ENCODE results near the gene TFR2. TPM values are rescaled to one million over a fixed set of nuclear protein-coding genes. Genes with fewer than 3 reads are reported as not detected.
A peak's percentile ranks its signal among the peaks of the same experiment; 100 is the strongest.

The TFR2 gene
- total RNA-seq, 1 experiment from 2014 or later, result 9.1 TPM

- no peaks in the 10 kb centered on the region for H3K27me3 ChIP-seq (ENCODE audit: control insufficient read depth, insufficient read depth, low read length)
- peaks cover 9% of the 10 kb centered on the region; the same call in 1 of the 2 replicates for H3K36me3 ChIP-seq (ENCODE audit: control insufficient read depth, insufficient read depth, low read length)
- TF ChIP-seq REST (IDR thresholded peaks at IDR 0.05; ENCODE audit: insufficient read depth in 1 of 2, low read depth in 2 of 2, low read length in 1 of 2), result peak in 1 of 2 experiments; percentile 59; a peak in 1 of 4 replicates
- TF ChIP-seq SIN3A (IDR thresholded peaks at IDR 0.05; ENCODE audit: borderline replicate concordance, insufficient read depth, low read depth, low read length), result peak; percentile 90; the same call in 1 of the 2 replicates
- TF ChIP-seq POLR2AphosphoS5 (IDR thresholded peaks at IDR 0.05; ENCODE audit: low read depth, low read length), result peak; percentile 94
- no peak for TF ChIP-seq CTCF (IDR thresholded peaks at IDR 0.05)
- no peak for TF ChIP-seq TCF7L2 (IDR thresholded peaks at IDR 0.05; ENCODE audit: low read depth, low read length)
- ATAC-seq (peak; percentile 64), DNase-seq (ENCODE audit: low read depth, low spot score) (no peak)
- POLR2A ChIA-PET, result interaction anchor here (0.6 kb wide), 4 partner anchors 12 to 91 kb away, joined by 3 to 12 read pairs (median 6); no protein-coding TSS in a partner anchor
- H3K9me3 ChIP-seq (ENCODE audit: control insufficient read depth, insufficient read depth, low read depth, low read length), result no peaks in the 10 kb centered on the region
- in situ Hi-C loops (cut with HindIII; ENCODE audit: low pct_unique_long_range_greater_than_20kb, low sequenced_read_pairs), result no loop called here
- CTCF ChIA-PET, result interaction anchor here (0.6 to 1.1 kb wide), 5 partner anchors 17 to 267 kb away, joined by 3 to 4 read pairs (median 3); partner anchors contain the start of gene SLC12A9
- intact Hi-C loops (cut with micrococcal nuclease; ENCODE audit: unreplicated experiment), result no loop called here
- H3K4me1 ChIP-seq (ENCODE audit: control insufficient read depth, insufficient read depth, low read length), result peaks cover 12% of the 10 kb centered on the region
- no TSS peak for BruUV-seq (replicated peaks)
- H3K27ac ChIP-seq (ENCODE audit: low read length), result peak within 1 kb of the TSS; percentile 86
- peak within 1 kb of the TSS; percentile 89 to 93 for H3K4me3 ChIP-seq (ENCODE audit: low read depth in 2 of 2, low read length in 2 of 2)
These were observed 55.7 kb downstream of the TFR2 start, which contains the start of gene LRCH4 for GRCh38 chr7:100585511-100586265. LRCH4 (minus strand) TSS chr7:100586129; CDS start chr7:100586100, 29 bp downstream.

GRCh38 chr7:100584683-100585510 is 56.5 kb downstream of the TFR2 start:
- peak overlapping the region; percentile 86 for H3K27ac ChIP-seq (ENCODE audit: low read length)
- in situ Hi-C loops (cut with HindIII; ENCODE audit: low pct_unique_long_range_greater_than_20kb, low sequenced_read_pairs) (no loop called here), intact Hi-C loops (cut with micrococcal nuclease; ENCODE audit: unreplicated experiment) (no loop called here)
- no peaks in the 10 kb centered on the region for H3K27me3 ChIP-seq (ENCODE audit: control insufficient read depth, insufficient read depth, low read length)
- H3K9me3 ChIP-seq (ENCODE audit: control insufficient read depth, insufficient read depth, low read depth, low read length), result no peaks in the 10 kb centered on the region
- DNase-seq (ENCODE audit: low read depth, low spot score), result no peak
- H3K4me3 ChIP-seq (ENCODE audit: low read depth in 2 of 2, low read length in 2 of 2), result peak overlapping the region; percentile 89 to 93
- H3K36me3 ChIP-seq (ENCODE audit: control insufficient read depth, insufficient read depth, low read length), result peaks cover 9% of the 10 kb centered on the region; the same call in 1 of the 2 replicates
- TSS peak; percentile 56 for BruUV-seq (replicated peaks)
- no peak for ATAC-seq
- H3K4me1 ChIP-seq (ENCODE audit: control insufficient read depth, insufficient read depth, low read length), result peaks cover 12% of the 10 kb centered on the region
- ChIA-PET POLR2A (interaction anchor here (0.6 kb wide), 3 partner anchors 24 to 91 kb away, joined by 3 to 12 read pairs (median 6); no protein-coding TSS in a partner anchor), CTCF (no interaction called here)
- no peak for TF ChIP-seq TCF7L2 (IDR thresholded peaks at IDR 0.05; ENCODE audit: low read depth, low read length)
- TF ChIP-seq POLR2AphosphoS5 (IDR thresholded peaks at IDR 0.05; ENCODE audit: low read depth, low read length), result no peak
- no peak for TF ChIP-seq SIN3A (IDR thresholded peaks at IDR 0.05; ENCODE audit: borderline replicate concordance, insufficient read depth, low read depth, low read length)
- no peak for TF ChIP-seq REST (IDR thresholded peaks at IDR 0.05; ENCODE audit: insufficient read depth in 1 of 2, low read depth in 2 of 2, low read length in 1 of 2)
- no peak for TF ChIP-seq CTCF (IDR thresholded peaks at IDR 0.05)
